ENCODE measurements around the gene BAIAP2. TPM values are rescaled to one million over a fixed set of nuclear protein-coding genes. Genes with fewer than 3 reads are reported as not detected.

Gene BAIAP2
- total and polyA plus RNA-seq, 9 donors = 12.0 to 80.6 (median 23.2) TPM

DNA sequence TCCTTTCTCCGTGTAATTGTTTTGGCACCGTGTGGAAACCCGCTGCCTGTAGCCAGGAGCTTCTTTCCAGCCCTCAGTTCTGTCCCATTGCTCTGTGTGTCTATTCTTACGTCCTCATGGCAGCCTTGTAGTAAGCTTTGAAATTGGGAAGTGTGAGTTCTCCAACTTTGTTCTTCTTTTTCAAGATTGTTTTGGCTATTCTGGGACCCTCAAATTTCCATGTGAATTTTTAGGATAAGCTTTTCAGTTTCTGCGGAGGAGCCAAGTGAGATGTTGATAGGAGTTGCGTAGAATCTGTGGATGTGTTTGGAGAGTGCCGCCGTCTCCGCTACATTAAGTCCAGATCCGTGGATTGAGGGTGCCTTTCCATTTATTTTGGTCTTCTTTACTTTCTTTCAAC lies 28.1 kb upstream of the BAIAP2 start:
- Histone ChIP-seq H3K27me3 (no peaks in the 10 kb centered on the region), H3K4me3 (no peak overlapping the region), H3K9me3 (no peaks in the 10 kb centered on the region), H3K27ac (no peak overlapping the region), H3K36me3 (no peaks in the 10 kb centered on the region), H3K4me1 (ENCODE audit: insufficient read depth) (peaks cover 8% of the 10 kb centered on the region)
- TF ChIP-seq, protein P1, sequence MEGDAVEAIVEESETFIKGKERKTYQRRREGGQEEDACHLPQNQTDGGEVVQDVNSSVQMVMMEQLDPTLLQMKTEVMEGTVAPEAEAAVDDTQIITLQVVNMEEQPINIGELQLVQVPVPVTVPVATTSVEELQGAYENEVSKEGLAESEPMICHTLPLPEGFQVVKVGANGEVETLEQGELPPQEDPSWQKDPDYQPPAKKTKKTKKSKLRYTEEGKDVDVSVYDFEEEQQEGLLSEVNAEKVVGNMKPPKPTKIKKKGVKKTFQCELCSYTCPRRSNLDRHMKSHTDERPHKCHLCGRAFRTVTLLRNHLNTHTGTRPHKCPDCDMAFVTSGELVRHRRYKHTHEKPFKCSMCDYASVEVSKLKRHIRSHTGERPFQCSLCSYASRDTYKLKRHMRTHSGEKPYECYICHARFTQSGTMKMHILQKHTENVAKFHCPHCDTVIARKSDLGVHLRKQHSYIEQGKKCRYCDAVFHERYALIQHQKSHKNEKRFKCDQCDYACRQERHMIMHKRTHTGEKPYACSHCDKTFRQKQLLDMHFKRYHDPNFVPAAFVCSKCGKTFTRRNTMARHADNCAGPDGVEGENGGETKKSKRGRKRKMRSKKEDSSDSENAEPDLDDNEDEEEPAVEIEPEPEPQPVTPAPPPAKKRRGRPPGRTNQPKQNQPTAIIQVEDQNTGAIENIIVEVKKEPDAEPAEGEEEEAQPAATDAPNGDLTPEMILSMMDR (IDR thresholded peaks at IDR 0.05) = no peak
- TF ChIP-seq POLR2A (IDR thresholded peaks at IDR 0.05) = no peak
- TF ChIP-seq EP300 (IDR thresholded peaks at IDR 0.05) = no peak
- 65 to 77% (median 72%) methylated on average over 10 of the region's 10 CpGs for WGBS, 3 donors
- intact Hi-C loops (cut with DNase I) = no loop called here
- no peak for DNase-seq

DNA sequence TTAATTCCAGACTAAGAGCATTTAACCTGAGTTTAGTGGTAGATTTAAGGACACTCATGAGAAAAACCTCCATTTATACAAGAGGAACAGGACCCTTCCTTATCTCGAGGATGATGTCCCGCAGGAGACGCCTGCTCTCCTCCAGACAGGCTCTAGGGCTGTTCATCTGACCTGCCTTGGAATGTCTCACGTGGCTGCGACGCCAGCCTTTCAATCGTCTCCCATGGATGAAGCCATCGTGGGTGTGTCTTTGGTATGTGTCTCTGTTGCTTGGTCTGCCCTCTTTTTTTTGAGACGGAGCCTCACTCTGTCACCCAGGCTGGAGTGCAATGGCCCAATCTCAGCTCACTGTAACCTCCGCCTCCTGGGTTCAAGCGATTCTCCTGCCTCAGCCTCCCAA lies 26.8 kb upstream of the BAIAP2 start:
- Histone ChIP-seq H3K27me3 (no peaks in the 10 kb centered on the region), H3K27ac (no peak overlapping the region), H3K9me3 (no peaks in the 10 kb centered on the region), H3K4me1 (ENCODE audit: insufficient read depth) (peaks cover 2% of the 10 kb centered on the region), H3K36me3 (no peaks in the 10 kb centered on the region), H3K4me3 (no peak overlapping the region)
- 73 to 78% (median 75%) methylated on average over 11 of the region's 11 CpGs for WGBS, 3 donors
- TF ChIP-seq EP300 (IDR thresholded peaks at IDR 0.05) (no peak), POLR2A (IDR thresholded peaks at IDR 0.05) (no peak)
- TF ChIP-seq, protein P1 (IDR thresholded peaks at IDR 0.05) = no peak
- intact Hi-C loops (cut with DNase I) = no loop called here
- no peak for DNase-seq

DNA sequence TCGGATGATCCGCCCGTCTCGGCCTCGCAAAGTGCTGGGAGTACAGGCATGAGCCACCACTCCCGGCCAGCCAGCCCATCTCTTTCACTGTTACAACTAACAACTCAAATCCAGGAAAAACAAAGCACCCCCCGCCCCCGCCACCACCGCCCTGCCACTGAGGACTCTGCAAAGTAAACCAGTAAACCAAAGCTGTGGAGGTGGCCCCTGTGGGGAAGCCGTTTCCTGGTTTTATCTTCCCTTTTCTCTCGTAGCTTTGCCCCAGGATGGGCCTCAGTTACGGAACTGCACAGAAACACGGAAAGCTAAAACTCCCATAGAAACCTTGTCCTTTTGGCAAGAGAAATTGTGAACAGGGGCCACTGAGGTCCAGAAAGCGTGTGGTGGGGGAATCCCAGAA lies 25.8 kb upstream of the BAIAP2 start:
- H3K4me1 ChIP-seq (ENCODE audit: insufficient read depth) = peaks cover 2% of the 10 kb centered on the region
- DNase-seq = no peak
- 86 to 92% (median 90%) methylated on average over 14 of the region's 14 CpGs for WGBS, 3 donors
- H3K27me3 ChIP-seq = no peaks in the 10 kb centered on the region
- no peaks in the 10 kb centered on the region for H3K36me3 ChIP-seq
- no peak overlapping the region for H3K4me3 ChIP-seq
- TF ChIP-seq EP300 (IDR thresholded peaks at IDR 0.05) (no peak), POLR2A (IDR thresholded peaks at IDR 0.05) (no peak)
- TF ChIP-seq, protein P1 (IDR thresholded peaks at IDR 0.05) = no peak
- no peaks in the 10 kb centered on the region for H3K9me3 ChIP-seq
- no peak overlapping the region for H3K27ac ChIP-seq
- intact Hi-C loops (cut with DNase I) = no loop called here

DNA sequence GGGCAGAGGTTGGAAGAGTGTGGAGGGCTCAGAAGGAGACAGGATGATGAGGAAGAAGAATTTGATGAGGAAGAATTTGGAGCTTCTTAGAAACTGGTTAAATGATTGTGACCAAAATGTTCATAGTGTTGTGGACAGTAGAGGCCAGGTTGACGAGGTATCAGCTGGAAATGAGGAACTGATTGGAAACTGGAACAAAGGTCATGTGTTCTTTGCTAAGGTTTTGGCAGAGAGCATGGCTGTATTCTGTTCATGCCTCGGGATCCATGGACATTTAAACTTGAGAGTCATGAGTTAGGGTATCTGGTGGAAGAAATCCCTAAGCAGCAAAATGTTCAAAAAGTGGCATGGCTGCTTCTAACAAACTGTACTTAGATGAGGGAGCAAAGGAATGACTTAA lies 24.0 kb upstream of the BAIAP2 start:
- H3K4me1 ChIP-seq (ENCODE audit: insufficient read depth) = no peaks in the 10 kb centered on the region
- no peak overlapping the region for H3K4me3 ChIP-seq
- no peaks in the 10 kb centered on the region for H3K27me3 ChIP-seq
- no peak for TF ChIP-seq POLR2A (IDR thresholded peaks at IDR 0.05)
- TF ChIP-seq, protein P1 (IDR thresholded peaks at IDR 0.05) = no peak
- TF ChIP-seq EP300 (IDR thresholded peaks at IDR 0.05) = no peak
- intact Hi-C loops (cut with DNase I) = no loop called here
- no peak overlapping the region for H3K27ac ChIP-seq
- no peaks in the 10 kb centered on the region for H3K9me3 ChIP-seq
- H3K36me3 ChIP-seq = no peaks in the 10 kb centered on the region
- DNase-seq = no peak
- WGBS, 3 donors = 80 to 94% (median 83%) methylated on average over 2 of the region's 2 CpGs

DNA sequence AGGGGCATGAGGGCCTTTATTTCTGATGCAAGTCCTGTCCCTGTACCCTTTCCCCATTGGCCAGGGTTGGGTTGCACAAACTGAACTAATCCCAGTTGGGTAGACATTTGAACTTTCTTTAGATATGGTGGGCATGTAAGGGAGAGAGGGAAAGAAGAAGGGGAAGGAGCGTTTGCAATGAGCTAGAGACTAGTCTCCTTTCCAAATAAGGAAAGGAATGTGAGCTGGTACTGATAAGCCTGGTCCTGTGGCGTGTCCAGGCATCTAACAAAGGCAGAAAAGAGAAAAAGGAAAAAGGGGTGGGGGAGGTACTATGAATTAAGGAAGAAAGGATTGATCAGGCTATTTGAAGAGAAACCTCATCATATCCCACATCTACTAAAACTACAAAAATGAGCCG lies 23.0 kb upstream of the BAIAP2 start:
- Histone ChIP-seq H3K36me3 (no peaks in the 10 kb centered on the region), H3K4me1 (ENCODE audit: insufficient read depth) (no peaks in the 10 kb centered on the region), H3K27me3 (no peaks in the 10 kb centered on the region), H3K27ac (no peak overlapping the region), H3K9me3 (no peaks in the 10 kb centered on the region), H3K4me3 (no peak overlapping the region)
- intact Hi-C loops (cut with DNase I) = no loop called here
- DNase-seq = no peak
- WGBS, 3 donors = 39 to 47% (median 45%) methylated on average over 3 of the region's 3 CpGs
- TF ChIP-seq EP300 (IDR thresholded peaks at IDR 0.05) (no peak), POLR2A (IDR thresholded peaks at IDR 0.05) (no peak)
- TF ChIP-seq, protein P1 (IDR thresholded peaks at IDR 0.05) = no peak
